Measurements from ENCODE around the gene AGBL4. TPM values are rescaled to one million over a fixed set of nuclear protein-coding genes. Genes with fewer than 3 reads are reported as not detected.

The AGBL4 gene
- total RNA-seq, 1 donor: 0.10 TPM

DNA sequence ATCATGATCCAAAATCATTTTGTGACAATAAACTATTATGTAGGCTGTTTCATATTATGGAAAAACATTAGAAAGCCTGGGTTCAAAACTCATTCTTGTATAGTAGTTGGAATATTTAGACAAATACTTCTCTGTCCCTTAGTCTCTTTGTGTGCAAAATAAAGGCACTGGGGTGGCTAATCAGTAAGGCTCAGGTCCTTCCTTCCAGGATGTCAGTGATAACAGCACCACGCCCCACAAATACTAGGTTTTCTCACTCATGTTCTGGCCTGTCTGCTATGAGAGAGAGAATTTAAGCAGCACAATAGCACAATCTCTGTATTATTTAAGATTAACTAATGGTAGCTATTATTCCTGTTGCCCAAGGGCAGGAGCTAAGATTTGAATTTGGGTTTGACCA lies 788.8 kb downstream of the AGBL4 start:
- H3K4me3 ChIP-seq (ENCODE audit: low read length): no peak overlapping the region
- no peaks in the 10 kb centered on the region for H3K27me3 ChIP-seq (ENCODE audit: insufficient read depth, low read length)
- H3K9me3 ChIP-seq (ENCODE audit: low read depth, low read length): no peaks in the 10 kb centered on the region
- no peaks in the 10 kb centered on the region for H3K4me1 ChIP-seq (ENCODE audit: insufficient read depth, low read length)

DNA sequence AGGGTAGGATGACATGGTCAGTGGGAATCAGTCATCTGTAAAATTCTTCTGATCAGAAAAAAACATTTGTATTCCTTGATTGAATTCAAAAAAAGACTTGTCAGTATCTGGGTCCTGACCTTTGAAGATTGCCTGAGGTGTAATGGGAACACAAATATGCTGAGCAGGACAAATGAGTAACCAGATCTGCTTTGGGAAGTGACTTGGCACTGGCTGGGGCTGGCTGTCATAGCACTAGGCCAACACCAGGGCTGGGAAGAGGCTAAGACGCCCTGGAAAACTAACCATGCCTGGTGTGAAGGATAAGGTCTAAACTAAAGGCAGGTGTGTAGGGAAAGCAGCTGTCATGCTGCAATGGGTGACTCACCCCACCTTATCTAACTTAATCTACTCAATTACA lies 794.2 kb downstream of the AGBL4 start:
- H3K9me3 ChIP-seq (ENCODE audit: low read depth, low read length): no peaks in the 10 kb centered on the region
- no peaks in the 10 kb centered on the region for H3K4me1 ChIP-seq (ENCODE audit: insufficient read depth, low read length)
- no peaks in the 10 kb centered on the region for H3K27me3 ChIP-seq (ENCODE audit: insufficient read depth, low read length)
- H3K4me3 ChIP-seq (ENCODE audit: low read length): no peak overlapping the region

DNA sequence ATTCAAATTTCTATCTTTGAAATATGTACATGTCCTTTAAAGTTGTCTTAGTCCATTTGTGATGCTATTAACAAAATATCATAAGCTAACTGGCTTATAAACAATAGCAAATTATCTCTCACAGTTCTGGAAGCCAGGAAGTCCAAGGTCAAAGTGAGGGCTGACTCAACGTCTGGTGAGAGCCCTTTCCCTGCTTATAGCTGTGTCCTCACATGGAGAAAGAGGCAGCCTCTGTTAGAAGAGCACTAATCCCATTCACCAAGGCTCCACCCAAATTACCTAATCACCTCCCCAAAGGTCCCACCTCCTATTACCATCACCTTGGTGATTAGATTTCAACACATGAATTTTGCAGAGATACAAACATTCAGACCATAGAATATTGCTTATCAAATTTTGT lies 797.0 kb downstream of the AGBL4 start:
- Histone ChIP-seq H3K4me3 (ENCODE audit: low read length) (no peak overlapping the region), H3K9me3 (ENCODE audit: low read depth, low read length) (no peaks in the 10 kb centered on the region), H3K27me3 (ENCODE audit: insufficient read depth, low read length) (no peaks in the 10 kb centered on the region), H3K4me1 (ENCODE audit: insufficient read depth, low read length) (no peaks in the 10 kb centered on the region)

DNA sequence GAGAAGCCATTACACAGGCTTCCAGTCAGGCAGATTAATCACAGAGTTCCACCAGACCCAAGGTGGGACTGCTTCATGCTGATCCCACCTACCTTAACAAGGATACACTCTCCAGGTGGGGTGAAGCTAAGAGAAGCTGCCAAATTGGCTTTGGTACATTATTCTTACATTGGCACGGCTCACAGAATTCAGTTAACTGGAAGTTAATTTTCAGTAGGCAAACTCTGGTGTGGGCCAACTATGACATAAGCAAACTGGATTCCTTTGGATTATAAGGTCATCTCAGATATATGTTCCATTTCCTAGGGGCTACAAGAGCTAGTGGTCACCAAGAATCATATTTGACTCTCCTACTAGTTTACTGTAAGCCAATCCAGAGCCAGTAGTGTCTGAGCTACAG lies 798.3 kb downstream of the AGBL4 start:
- H3K27me3 ChIP-seq (ENCODE audit: insufficient read depth, low read length): no peaks in the 10 kb centered on the region
- H3K4me1 ChIP-seq (ENCODE audit: insufficient read depth, low read length): no peaks in the 10 kb centered on the region
- H3K4me3 ChIP-seq (ENCODE audit: low read length): no peak overlapping the region
- H3K9me3 ChIP-seq (ENCODE audit: low read depth, low read length): no peaks in the 10 kb centered on the region

DNA sequence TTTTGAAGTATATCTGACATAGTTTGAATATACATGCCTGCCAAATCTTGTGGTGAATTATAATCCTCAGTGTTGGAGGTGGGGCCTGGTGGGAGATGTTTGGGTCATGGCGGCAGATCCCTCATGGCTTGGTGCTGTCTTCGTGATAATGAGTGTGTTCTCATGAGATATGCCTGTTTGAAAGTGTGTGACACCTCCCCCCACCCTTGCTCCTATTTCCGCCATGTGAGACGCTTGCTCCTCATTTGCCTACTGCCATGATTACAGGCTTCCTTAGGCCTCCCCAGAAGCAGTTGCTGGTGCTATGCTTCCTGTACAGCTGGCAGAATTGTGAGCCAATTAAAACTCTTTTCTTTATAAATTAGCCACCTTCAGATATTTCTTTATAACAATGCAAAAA lies 810.5 kb downstream of the AGBL4 start:
- Histone ChIP-seq H3K4me3 (ENCODE audit: low read length) (no peak overlapping the region), H3K9me3 (ENCODE audit: low read depth, low read length) (no peaks in the 10 kb centered on the region), H3K4me1 (ENCODE audit: insufficient read depth, low read length) (no peaks in the 10 kb centered on the region), H3K27me3 (ENCODE audit: insufficient read depth, low read length) (no peaks in the 10 kb centered on the region)

DNA sequence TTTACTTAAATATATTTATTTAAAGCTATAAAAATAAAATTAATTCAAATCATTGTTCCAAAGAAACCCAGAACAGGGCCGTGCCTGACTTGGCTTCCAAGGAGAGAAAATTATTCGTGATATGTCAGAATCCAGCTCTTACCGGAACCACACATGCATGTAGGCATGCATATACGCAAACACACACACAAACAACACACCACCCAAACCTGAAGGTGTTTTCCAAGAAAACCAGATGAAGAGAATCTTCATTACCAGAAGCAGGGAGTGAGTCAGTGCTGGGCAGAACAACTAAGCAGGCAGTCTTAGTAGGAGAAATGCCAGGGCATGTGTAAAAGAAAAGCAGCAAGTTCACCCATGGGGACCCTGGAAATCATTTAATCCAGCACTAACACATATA lies 815.0 kb downstream of the AGBL4 start:
- Histone ChIP-seq H3K27me3 (ENCODE audit: insufficient read depth, low read length) (no peaks in the 10 kb centered on the region), H3K4me3 (ENCODE audit: low read length) (no peak overlapping the region), H3K4me1 (ENCODE audit: insufficient read depth, low read length) (no peaks in the 10 kb centered on the region), H3K9me3 (ENCODE audit: low read depth, low read length) (no peaks in the 10 kb centered on the region)

DNA sequence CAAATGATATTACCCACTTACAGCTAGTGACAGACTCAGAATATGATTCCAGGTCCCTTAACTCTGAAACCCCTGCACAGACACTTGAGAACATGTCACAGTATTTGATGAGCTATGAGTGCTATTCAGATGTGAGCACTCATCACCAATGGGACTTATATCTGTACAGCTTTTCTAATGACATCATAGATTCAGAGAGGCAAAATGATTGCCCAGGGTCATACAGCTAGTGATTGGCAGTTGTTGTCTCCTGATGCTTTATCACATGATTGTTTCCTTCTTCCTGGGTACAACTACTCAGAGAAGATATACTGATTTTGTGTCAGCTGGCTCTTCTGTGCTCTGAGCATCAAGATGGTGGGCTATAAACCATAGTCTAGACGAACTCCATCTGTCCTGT lies 819.0 kb downstream of the AGBL4 start:
- Histone ChIP-seq H3K9me3 (ENCODE audit: low read depth, low read length) (peaks cover 10% of the 10 kb centered on the region), H3K27me3 (ENCODE audit: insufficient read depth, low read length) (no peaks in the 10 kb centered on the region), H3K4me3 (ENCODE audit: low read length) (no peak overlapping the region), H3K4me1 (ENCODE audit: insufficient read depth, low read length) (no peaks in the 10 kb centered on the region)

DNA sequence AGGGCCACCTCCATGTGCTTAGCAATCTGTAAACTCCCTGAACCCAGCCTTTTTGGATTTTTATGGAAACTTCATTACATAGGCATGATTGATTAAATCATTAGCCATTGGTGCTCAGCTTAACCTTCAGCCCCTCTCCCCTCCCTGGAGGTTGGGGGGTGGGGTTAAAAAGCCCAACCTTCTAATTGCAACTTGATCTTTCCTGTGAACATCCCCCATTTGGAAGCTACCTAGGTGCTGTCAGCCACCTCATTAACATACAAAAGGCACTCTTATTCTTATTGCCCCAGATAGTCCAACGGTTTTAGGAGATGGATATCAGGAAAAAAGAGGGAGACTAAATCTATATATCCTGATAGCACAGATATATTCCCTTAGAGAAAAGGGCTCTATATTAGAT lies 823.0 kb downstream of the AGBL4 start:
- no peaks in the 10 kb centered on the region for H3K27me3 ChIP-seq (ENCODE audit: insufficient read depth, low read length)
- no peak overlapping the region for H3K4me3 ChIP-seq (ENCODE audit: low read length)
- no peaks in the 10 kb centered on the region for H3K4me1 ChIP-seq (ENCODE audit: insufficient read depth, low read length)
- H3K9me3 ChIP-seq (ENCODE audit: low read depth, low read length): peaks cover 10% of the 10 kb centered on the region

DNA sequence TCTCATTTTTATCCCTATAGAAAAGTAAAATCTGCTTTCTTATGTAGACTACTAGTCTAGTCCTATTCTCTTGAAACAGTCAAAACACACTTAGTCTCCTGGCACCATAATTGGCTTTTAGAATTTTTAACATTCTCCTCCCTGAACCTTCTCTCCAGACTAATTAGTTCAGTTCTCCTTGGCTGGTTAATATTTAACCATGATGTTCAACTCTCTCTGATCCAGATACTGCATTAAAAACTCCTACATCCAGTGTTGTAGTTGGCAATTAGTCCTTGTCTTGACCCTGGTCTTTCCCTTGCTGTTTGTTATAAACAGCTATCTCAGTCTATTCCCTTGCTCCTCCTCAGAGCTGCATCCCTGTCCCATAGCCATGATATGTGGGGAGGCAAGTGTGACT lies 824.2 kb downstream of the AGBL4 start:
- no peaks in the 10 kb centered on the region for H3K4me1 ChIP-seq (ENCODE audit: insufficient read depth, low read length)
- no peak overlapping the region for H3K4me3 ChIP-seq (ENCODE audit: low read length)
- H3K27me3 ChIP-seq (ENCODE audit: insufficient read depth, low read length): no peaks in the 10 kb centered on the region
- peaks cover 15% of the 10 kb centered on the region for H3K9me3 ChIP-seq (ENCODE audit: low read depth, low read length)

DNA sequence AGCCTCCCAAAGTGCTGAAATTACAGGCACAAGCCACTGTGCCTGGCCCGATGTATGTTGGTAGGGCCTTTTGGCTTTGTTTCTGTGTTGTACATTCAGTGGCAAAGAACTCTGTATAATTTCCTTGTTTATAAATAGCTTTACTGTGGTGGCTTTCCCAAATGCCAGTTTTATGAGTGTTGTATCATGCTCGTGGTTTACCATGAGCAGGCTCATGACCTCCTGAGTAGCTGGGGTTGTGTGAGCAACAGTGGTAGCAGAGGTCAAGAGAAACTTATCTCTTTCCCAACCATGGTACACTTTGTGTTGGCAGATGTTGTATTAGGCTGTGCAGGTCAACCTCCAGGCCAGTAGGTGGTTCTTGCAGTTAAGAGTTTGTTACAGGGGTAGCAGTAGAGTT lies 826.7 kb downstream of the AGBL4 start:
- H3K27me3 ChIP-seq (ENCODE audit: insufficient read depth, low read length): no peaks in the 10 kb centered on the region
- no peak overlapping the region for H3K4me3 ChIP-seq (ENCODE audit: low read length)
- peaks cover 11% of the 10 kb centered on the region for H3K9me3 ChIP-seq (ENCODE audit: low read depth, low read length)
- no peaks in the 10 kb centered on the region for H3K4me1 ChIP-seq (ENCODE audit: insufficient read depth, low read length)

DNA sequence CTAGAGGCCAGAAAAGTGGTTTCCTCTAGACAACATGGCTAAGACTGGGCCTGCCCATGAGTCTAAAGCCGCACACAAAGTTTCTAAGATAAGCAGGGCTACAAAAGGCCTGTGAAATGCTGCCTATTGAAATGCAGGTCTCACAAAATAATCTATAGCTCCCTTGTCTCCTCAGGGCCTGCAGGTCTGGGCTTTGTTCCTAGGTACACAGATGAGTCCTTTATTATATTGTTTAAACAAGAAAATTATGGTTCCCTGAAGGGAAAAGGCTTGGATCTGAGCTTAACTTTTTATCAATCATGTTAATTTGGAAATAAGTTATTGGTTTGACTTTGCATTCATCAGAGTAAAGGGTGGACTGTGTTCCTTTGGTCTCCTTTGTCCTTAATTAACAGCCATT lies 833.6 kb downstream of the AGBL4 start:
- H3K4me3 ChIP-seq (ENCODE audit: low read length): no peak overlapping the region
- no peaks in the 10 kb centered on the region for H3K4me1 ChIP-seq (ENCODE audit: insufficient read depth, low read length)
- peaks cover 11% of the 10 kb centered on the region for H3K9me3 ChIP-seq (ENCODE audit: low read depth, low read length)
- H3K27me3 ChIP-seq (ENCODE audit: insufficient read depth, low read length): no peaks in the 10 kb centered on the region

DNA sequence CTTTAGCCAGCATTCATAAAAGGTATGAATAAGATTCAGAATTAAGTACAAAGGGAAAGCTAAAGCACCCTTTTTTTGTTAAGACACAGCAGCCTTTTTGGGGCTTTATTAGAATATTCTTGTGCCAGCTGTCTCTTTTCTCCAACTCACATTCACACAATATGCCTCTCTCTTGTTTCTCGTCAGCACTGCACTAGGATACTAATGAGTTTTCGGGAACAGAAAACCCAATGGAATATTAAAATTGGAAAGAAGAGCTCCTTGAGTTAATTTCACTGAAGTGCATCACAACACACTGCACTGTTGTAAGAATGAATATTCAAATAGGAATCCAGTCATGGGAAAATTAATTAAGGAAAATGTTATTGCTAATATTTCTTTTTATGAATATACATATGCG lies 836.7 kb downstream of the AGBL4 start:
- H3K9me3 ChIP-seq (ENCODE audit: low read depth, low read length): peaks cover 5% of the 10 kb centered on the region
- H3K27me3 ChIP-seq (ENCODE audit: insufficient read depth, low read length): no peaks in the 10 kb centered on the region
- no peaks in the 10 kb centered on the region for H3K4me1 ChIP-seq (ENCODE audit: insufficient read depth, low read length)
- no peak overlapping the region for H3K4me3 ChIP-seq (ENCODE audit: low read length)

DNA sequence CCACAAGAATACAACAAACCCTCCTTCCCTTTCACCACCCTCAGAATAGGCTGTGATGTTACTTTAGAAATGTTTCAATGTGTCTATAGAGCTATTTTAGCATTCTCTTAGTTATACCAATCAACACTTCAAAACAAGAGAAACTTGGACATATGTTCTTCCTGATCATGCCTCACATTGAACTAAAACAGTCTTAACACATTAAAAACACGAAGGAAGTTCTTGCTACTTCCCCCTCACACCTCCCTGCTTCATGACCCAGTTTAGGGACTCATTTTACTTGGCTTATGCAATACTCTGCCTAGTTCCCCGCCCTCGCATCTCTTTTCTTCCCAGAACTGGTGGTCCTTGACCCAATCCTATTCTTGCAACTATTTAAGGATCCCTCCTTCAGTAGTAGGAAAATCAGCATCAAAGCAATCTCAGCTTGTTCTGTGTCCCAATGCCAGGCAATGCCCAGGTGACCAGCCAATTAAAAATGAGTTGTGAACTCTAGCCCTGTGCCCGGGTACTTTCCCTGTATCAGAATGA lies 838.2 kb downstream of the AGBL4 start:
- no peaks in the 10 kb centered on the region for H3K27me3 ChIP-seq (ENCODE audit: insufficient read depth, low read length)
- H3K4me1 ChIP-seq (ENCODE audit: insufficient read depth, low read length): no peaks in the 10 kb centered on the region
- no peaks in the 10 kb centered on the region for H3K9me3 ChIP-seq (ENCODE audit: low read depth, low read length)
- H3K4me3 ChIP-seq (ENCODE audit: low read length): no peak overlapping the region

DNA sequence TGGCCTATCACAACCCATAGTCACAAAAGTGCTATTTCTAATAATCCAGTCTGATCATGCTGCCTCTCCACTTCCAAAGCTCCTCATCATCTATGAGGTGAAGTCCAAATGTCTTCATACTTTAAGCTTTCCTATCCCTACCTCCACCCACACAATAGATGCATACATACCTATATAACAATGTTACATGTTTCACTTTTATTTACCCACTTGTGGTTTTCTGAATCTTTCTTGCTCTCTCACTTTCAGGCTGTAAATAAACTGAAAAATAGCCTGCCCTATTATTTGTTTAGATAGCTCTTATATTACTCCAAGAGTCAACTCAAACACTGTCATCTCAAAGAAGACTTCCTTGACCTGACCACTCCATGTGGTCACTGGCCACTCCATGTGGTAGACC lies 840.3 kb downstream of the AGBL4 start:
- H3K4me1 ChIP-seq (ENCODE audit: insufficient read depth, low read length): no peaks in the 10 kb centered on the region
- no peaks in the 10 kb centered on the region for H3K9me3 ChIP-seq (ENCODE audit: low read depth, low read length)
- H3K27me3 ChIP-seq (ENCODE audit: insufficient read depth, low read length): no peaks in the 10 kb centered on the region
- H3K4me3 ChIP-seq (ENCODE audit: low read length): no peak overlapping the region

DNA sequence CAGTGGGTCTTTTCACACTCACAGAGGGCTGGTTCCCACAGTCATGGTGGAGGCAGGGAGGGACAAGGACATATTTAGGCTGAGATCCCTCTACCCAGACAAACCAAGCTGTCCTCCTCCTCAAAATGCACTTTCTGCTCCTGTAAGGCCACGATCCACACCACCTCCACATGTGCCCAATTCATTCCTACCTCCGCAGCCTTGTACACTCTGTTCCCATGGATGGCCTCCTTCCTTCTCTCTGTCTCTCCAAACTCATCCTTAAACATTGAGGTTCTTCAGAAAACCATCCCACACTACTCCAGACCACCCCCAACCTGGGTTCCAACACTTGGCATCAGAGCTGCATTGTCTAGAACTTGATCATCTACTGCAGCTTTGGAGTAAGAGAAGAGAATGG lies 842.7 kb downstream of the AGBL4 start:
- H3K4me3 ChIP-seq (ENCODE audit: low read length): no peak overlapping the region
- H3K4me1 ChIP-seq (ENCODE audit: insufficient read depth, low read length): no peaks in the 10 kb centered on the region
- H3K9me3 ChIP-seq (ENCODE audit: low read depth, low read length): no peaks in the 10 kb centered on the region
- H3K27me3 ChIP-seq (ENCODE audit: insufficient read depth, low read length): no peaks in the 10 kb centered on the region

DNA sequence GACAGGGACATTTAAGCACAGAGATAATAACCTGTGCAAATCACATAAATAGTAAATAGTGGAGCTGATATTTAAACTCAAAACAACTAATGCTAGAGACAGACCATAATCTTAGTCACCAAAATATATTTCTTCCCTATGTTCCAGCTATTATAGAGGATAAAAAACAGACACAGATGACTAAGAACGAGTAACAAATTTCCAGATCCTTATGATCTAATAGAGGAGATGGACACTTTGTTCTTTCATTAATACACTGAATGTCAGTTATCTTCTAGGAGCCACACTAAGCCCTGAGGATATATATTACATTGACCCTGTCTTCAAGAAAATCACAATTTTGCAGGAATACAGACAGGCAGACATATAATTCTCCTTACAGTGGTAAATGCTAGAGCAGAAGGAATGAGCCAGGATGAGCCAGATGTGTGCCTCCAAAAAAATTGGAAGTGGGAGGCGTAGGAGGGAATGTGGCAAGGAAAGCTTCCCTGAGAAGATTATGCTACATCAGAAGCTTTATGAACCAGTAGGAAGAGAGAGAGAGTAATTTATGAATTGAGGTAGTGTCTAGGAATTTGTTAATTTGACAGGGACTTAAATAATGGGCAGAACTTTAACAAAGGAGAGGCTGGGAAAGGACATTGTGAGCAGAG lies 851.7 kb downstream of the AGBL4 start:
- H3K4me1 ChIP-seq (ENCODE audit: insufficient read depth, low read length): no peaks in the 10 kb centered on the region
- H3K9me3 ChIP-seq (ENCODE audit: low read depth, low read length): no peaks in the 10 kb centered on the region
- no peak overlapping the region for H3K4me3 ChIP-seq (ENCODE audit: low read length)

More for the DNA sequence above, 851.7 kb downstream of the AGBL4 start:
- no peaks in the 10 kb centered on the region for H3K27me3 ChIP-seq (ENCODE audit: insufficient read depth, low read length)

All from mononuclear cell (primary cell).